ENCODE data around the gene METTL23.
"Not testable (repeated sequence)": the region's sequence is repeated elsewhere in the genome, so short reads cannot be mapped to it uniquely, and the experiment has no call there.

The METTL23 gene

GRCh38 chr17:76734080-76734840 is 7.6 kb downstream of the METTL23 start:
- DNase-seq (ENCODE audit: low spot score) = no peak

- DNase-seq (ENCODE audit: low spot score) = no peak
Measured at GRCh38 chr17:76735006-76735405, 8.4 kb downstream of the METTL23 start.

GRCh38 chr17:76735586-76736348 is 9.1 kb downstream of the METTL23 start:
- no peak for DNase-seq (ENCODE audit: low spot score)

- DNase-seq (ENCODE audit: low spot score) = peak; percentile 69
Measured at GRCh38 chr17:76736349-76737081, 9.9 kb downstream of the METTL23 start.

GRCh38 chr17:76737082-76737675 is 10.5 kb downstream of the METTL23 start, which contains the start of gene SRSF2:
Gene SRSF2, minus strand, starts transcription at chr17:76737331. Its CDS starts 171 bp downstream, at chr17:76737160.
- peak; percentile 98 for DNase-seq (ENCODE audit: low spot score)

GRCh38 chr17:76737676-76738467 is 11.2 kb downstream of the METTL23 start, which contains the start of gene MFSD11:
Gene MFSD11, plus strand, starts transcription at chr17:76738119. Its CDS starts 234 bp downstream, at chr17:76738353.
- peak; percentile 92 for DNase-seq (ENCODE audit: low spot score)

GRCh38 chr17:76738468-76738850 is 11.8 kb downstream of the METTL23 start:
- no peak for DNase-seq (ENCODE audit: low spot score)

- not testable (repeated sequence) for DNase-seq (ENCODE audit: low spot score)
Measured at GRCh38 chr17:76739568-76740115, 13.0 kb downstream of the METTL23 start.

- no peak for DNase-seq (ENCODE audit: low spot score)
Measured at GRCh38 chr17:76740329-76741118, 13.9 kb downstream of the METTL23 start.

GRCh38 chr17:76742958-76743357 is 16.3 kb downstream of the METTL23 start:
- no peak for DNase-seq (ENCODE audit: low spot score)

GRCh38 chr17:76744747-76745146 is 18.1 kb downstream of the METTL23 start:
- no peak for DNase-seq (ENCODE audit: low spot score)

- not testable (repeated sequence) for DNase-seq (ENCODE audit: low spot score)
Measured at GRCh38 chr17:76745785-76746184, 19.1 kb downstream of the METTL23 start.

- no peak for DNase-seq (ENCODE audit: low spot score)
Measured at GRCh38 chr17:76747716-76748363, 21.2 kb downstream of the METTL23 start.

GRCh38 chr17:76748657-76749056 is 22.0 kb downstream of the METTL23 start:
- DNase-seq (ENCODE audit: low spot score) = no peak

- no peak for DNase-seq (ENCODE audit: low spot score)
Measured at GRCh38 chr17:76751416-76751993, 24.9 kb downstream of the METTL23 start.

- DNase-seq (ENCODE audit: low spot score) = no peak
Measured at GRCh38 chr17:76752006-76752405, 25.4 kb downstream of the METTL23 start.

- DNase-seq (ENCODE audit: low spot score) = no peak
Measured at GRCh38 chr17:76753061-76753961, 26.7 kb downstream of the METTL23 start.

GRCh38 chr17:76755285-76755684 is 28.6 kb downstream of the METTL23 start:
- no peak for DNase-seq (ENCODE audit: low spot score)

Data from globus pallidus (tissue), 1 donor.